Ovary (tissue), 3 donors: ENCODE results near the gene SLC4A8.

ENCODE experiments used
- CTCF ChIP-seq, 3 donors: fragments of 450-650 bp in 2 of 3; fragments of 200-600 bp in 1 of 3; IDR thresholded peaks; one replicate each; pipeline versions ENCODE4 v1.5.1 to v1.8.0; 2016 to 2022; ENCODE audit warnings: antibody characterized with exemption in 3 of 3, mild to moderate bottlenecking in 1 of 3
- EP300 ChIP-seq: sonication (generic); formaldehyde crosslinking; IDR thresholded peaks from one replicate; pipeline ENCODE4 v1.6.1; 2017; ENCODE audit warnings: antibody characterized with exemption
- POLR2A ChIP-seq: fragments of 450-650 bp; IDR thresholded peaks from one replicate; pipeline ENCODE4 v1.6.1; 2017; ENCODE audit warnings: antibody characterized with exemption, mild to moderate bottlenecking, moderate library complexity
- donor health status: DM: no; HTN: no; CAD: no.

GRCh38 chr12:51470116-51470515 is 45.5 kb downstream of the SLC4A8 start:
- TF ChIP-seq CTCF (IDR thresholded peaks at IDR 0.05) (no peak), POLR2A (no peak), EP300 (no peak)
